SH-SY5Y (cell line): ENCODE data around the gene PSMB5.

ENCODE experiments used
- GATA2 ChIP-seq: IDR thresholded peaks from 2 replicates; pipeline ENCODE4 v1.6.1; 2011; ENCODE audit warnings: mild to moderate bottlenecking, low read depth, low read length
- GATA3 ChIP-seq: IDR thresholded peaks from 2 replicates; pipeline ENCODE4 v1.6.1; 2011; ENCODE audit warnings: low read depth, mild to moderate bottlenecking, low read length, moderate library complexity

DNA sequence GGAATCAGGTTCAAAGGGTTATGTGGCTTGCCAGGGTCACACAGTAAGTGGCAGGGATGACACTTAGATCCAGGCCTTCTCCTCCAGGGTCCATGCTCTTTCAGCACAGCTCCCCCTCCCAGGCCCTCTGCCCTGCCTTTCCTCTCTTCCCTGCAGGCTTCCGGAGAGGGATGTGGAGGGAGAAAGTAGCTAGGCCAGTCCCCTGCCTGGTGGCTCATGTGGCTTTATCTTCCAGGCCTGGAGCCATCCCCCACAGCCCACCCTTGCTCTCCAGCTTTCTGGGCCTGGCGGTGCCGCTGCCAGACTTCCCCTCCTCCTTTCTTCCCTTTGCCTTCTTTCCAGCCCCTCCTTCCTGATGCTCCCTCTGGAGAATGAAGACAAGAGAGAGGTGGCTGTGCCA lies 9.1 kb upstream of the PSMB5 start:
- TF ChIP-seq GATA2 (no peak), GATA3 (no peak)
